Measurements from ENCODE around the gene PGAM5. TPM values are rescaled to one million over a fixed set of nuclear protein-coding genes. Genes with fewer than 3 reads are reported as not detected.

The PGAM5 gene
- total and polyA plus RNA-seq, 4 donors = 11.0 to 32.4 (median 23.1) TPM

GRCh38 chr12:132759359-132759758 lies 48.7 kb downstream of the PGAM5 start:
- Histone ChIP-seq H3K4me3 (no peak overlapping the region), H3K9ac (ENCODE audit: insufficient read depth in 1 of 2, low read length in 2 of 2) (no peak overlapping the region), H3K9me3 (ENCODE audit: control insufficient read depth in 4 of 4, insufficient read depth in 3 of 4, low read length in 3 of 4) (no peaks in the 10 kb centered on the region), H3K27me3 (ENCODE audit: control insufficient read depth in 3 of 3, insufficient read depth in 3 of 3, low read length in 2 of 3) (no peaks in the 10 kb centered on the region), H3K27ac (ENCODE audit: low read depth in 1 of 2, low read length in 1 of 2) (no peak overlapping the region), H3K4me1 (ENCODE audit: control insufficient read depth in 5 of 5, insufficient read depth in 5 of 5, low read length in 5 of 5) (peaks cover 0 to 10% (median 3%) of the 10 kb centered on the region in 5 donors), H3K36me3 (ENCODE audit: control insufficient read depth in 4 of 4, insufficient read depth in 4 of 4, low read length in 4 of 4) (peaks cover 5 to 7% (median 7%) of the 10 kb centered on the region in 4 donors)
- TF ChIP-seq CTCF (IDR thresholded peaks at IDR 0.05; ENCODE audit: control extremely low read depth, extremely low read depth) = no peak
- DNase-seq (no peak), ATAC-seq (ENCODE audit: insufficient read depth, low FRiP score) (no peak)
- 97% methylated on average over 8 of the region's 8 CpGs for WGBS, 2 donors

GRCh38 chr12:132761032-132761920 lies 50.6 kb downstream of the PGAM5 start, which contains the start of gene ANKLE2:
TSS of gene ANKLE2 (minus strand) at chr12:132761832. CDS start at chr12:132761798, 34 bp downstream.
- Histone ChIP-seq H3K36me3 (ENCODE audit: control insufficient read depth in 4 of 4, insufficient read depth in 4 of 4, low read length in 4 of 4) (peaks cover 0 to 5% (median under 1%) of the 10 kb centered on the region in 4 donors), H3K9ac (ENCODE audit: insufficient read depth in 1 of 2, low read length in 2 of 2) (peak within 1 kb of the TSS; percentile 65 to 81), H3K4me3 (peak within 1 kb of the TSS; percentile 98), H3K27me3 (ENCODE audit: control insufficient read depth in 3 of 3, insufficient read depth in 3 of 3, low read length in 2 of 3) (no peaks in the 10 kb centered on the region), H3K9me3 (ENCODE audit: control insufficient read depth in 4 of 4, insufficient read depth in 3 of 4, low read length in 3 of 4) (no peaks in the 10 kb centered on the region), H3K4me1 (ENCODE audit: control insufficient read depth in 5 of 5, insufficient read depth in 5 of 5, low read length in 5 of 5) (peaks cover 0 to 12% (median 3%) of the 10 kb centered on the region in 5 donors), H3K27ac (ENCODE audit: low read depth in 1 of 2, low read length in 1 of 2) (peak within 1 kb of the TSS; percentile 97 to 98)
- TF ChIP-seq CTCF (IDR thresholded peaks at IDR 0.05; ENCODE audit: control extremely low read depth, extremely low read depth) = no peak
- 1% methylated on average over 73 to 97 of the region's 97 CpGs for WGBS, 2 donors
- DNase-seq (peak; percentile 17 to 47 (median 25)), ATAC-seq (ENCODE audit: insufficient read depth, low FRiP score) (no peak)

- Histone ChIP-seq H3K27me3 (ENCODE audit: control insufficient read depth in 3 of 3, insufficient read depth in 3 of 3, low read length in 2 of 3) (no peaks in the 10 kb centered on the region), H3K4me1 (ENCODE audit: control insufficient read depth in 5 of 5, insufficient read depth in 5 of 5, low read length in 5 of 5) (peaks cover 0 to 15% (median 8%) of the 10 kb centered on the region in 5 donors), H3K9me3 (ENCODE audit: control insufficient read depth in 4 of 4, insufficient read depth in 3 of 4, low read length in 3 of 4) (no peaks in the 10 kb centered on the region), H3K27ac (ENCODE audit: low read depth in 1 of 2, low read length in 1 of 2) (peak overlapping the region; percentile 97 to 98), H3K4me3 (peak overlapping the region; percentile 44), H3K9ac (ENCODE audit: insufficient read depth in 1 of 2, low read length in 2 of 2) (peak overlapping the region; percentile 21 to 30), H3K36me3 (ENCODE audit: control insufficient read depth in 4 of 4, insufficient read depth in 4 of 4, low read length in 4 of 4) (peaks cover 0 to 3% (median under 1%) of the 10 kb centered on the region in 4 donors)
- peak; percentile 91 to 95 (median 92) for DNase-seq
- peak; percentile 90 for ATAC-seq (ENCODE audit: insufficient read depth, low FRiP score)
- no peak for TF ChIP-seq CTCF (IDR thresholded peaks at IDR 0.05; ENCODE audit: control extremely low read depth, extremely low read depth)
- WGBS, 2 donors = 0 to 1% methylated on average over 62 to 89 of the region's 89 CpGs
Observed at GRCh38 chr12:132761921-132762583, 51.4 kb downstream of the PGAM5 start.
